BE2C (cell line): ENCODE results near the gene SPATA4. TPM values are rescaled to one million over a fixed set of nuclear protein-coding genes. Genes with fewer than 3 reads are reported as not detected.
A peak's percentile ranks its signal among the peaks of the same experiment; 100 is the strongest.

Experiments
- DNase-seq: peaks from one replicate; pipeline ENCODE4 v3.0.0-alpha.2; 2020
- H3K27me3 ChIP-seq: fragments of 250-450 bp; sonication (Bioruptor Pico); 2 replicates; pipeline ENCODE4 v1.5.1; 2020; ENCODE audit warnings: mild to moderate bottlenecking
- H3K36me3 ChIP-seq: fragments of 250-450 bp; sonication (Bioruptor Pico); 2 replicates; pipeline ENCODE4 v1.5.1; 2020; ENCODE audit warnings: mild to moderate bottlenecking
- H3K4me1 ChIP-seq: fragments of 250-450 bp; sonication (Bioruptor Pico); 2 replicates; pipeline ENCODE4 v1.5.1; 2020
- H3K4me3 ChIP-seq: 2 replicates; pipeline ENCODE4 v1.5.1; 2011; ENCODE audit warnings: low read depth, low read length
- H3K9me3 ChIP-seq: fragments of 250-450 bp; sonication (Bioruptor Pico); 2 replicates; pipeline ENCODE4 v1.5.1; 2020
- polyA plus RNA-seq: library from polyadenylated mRNA; unstranded; fragments of >200 nt; gene quantifications from one replicate; pipeline ENCODE4 v1.2.1, GENCODE V29; 2012; ENCODE audit warnings: low read depth, missing spikeins; ENCODE audit not compliant: insufficient read length, insufficient read depth
- TF ChIP-seq, protein P1 (sequence below): IDR thresholded peaks from 2 replicates; pipeline ENCODE4 v1.5.1; 2012; ENCODE audit warnings: mild to moderate bottlenecking, low read depth, low read length

The SPATA4 gene
- polyA plus RNA-seq, result not detected

DNA sequence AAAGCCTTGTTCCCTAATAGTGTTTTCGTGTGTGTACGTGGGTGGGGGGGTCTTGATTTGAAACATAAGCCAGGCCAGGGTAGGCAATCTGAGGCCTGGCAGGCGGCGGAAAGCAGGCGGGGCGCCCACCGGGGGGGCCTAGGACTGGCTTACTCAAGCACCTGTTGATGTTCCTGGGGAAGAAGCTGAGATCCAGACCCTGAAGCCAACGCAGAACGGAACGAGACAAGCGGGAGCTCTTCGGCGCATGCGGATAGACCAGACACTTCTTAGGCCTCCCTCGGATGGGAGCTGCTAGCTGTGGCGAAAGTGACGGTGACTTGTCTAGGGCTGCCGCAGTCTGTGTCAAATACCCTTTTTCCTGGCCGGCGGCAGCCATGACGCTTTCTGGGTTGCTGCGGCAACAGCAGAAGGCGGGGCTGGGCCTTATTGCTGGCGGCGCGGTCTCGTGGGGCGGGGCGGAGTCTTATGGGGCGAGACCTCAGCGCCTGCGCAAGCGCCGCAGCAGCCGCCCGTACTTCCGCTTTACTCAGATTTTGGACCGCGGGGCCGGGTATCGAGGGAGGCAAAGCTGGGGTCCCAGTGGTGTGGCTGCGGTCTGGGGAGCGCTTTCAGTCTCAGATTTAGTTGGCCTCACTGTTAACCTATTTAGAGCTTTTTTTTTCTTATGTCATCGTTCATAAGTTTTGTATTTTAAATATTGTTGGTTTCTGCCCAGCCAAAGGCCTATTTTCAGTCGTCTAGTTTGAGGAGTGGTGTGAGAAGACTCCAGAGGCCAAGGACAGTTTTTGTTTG lies at the start of gene SPATA4:
TSS of gene SPATA4 (minus strand) at position 402 of the 795 bp plus-strand sequence. CDS start at position 379, 23 bp downstream.
- H3K4me3 ChIP-seq, result peak within 1 kb of the TSS; percentile 76
- TF ChIP-seq, protein P1, sequence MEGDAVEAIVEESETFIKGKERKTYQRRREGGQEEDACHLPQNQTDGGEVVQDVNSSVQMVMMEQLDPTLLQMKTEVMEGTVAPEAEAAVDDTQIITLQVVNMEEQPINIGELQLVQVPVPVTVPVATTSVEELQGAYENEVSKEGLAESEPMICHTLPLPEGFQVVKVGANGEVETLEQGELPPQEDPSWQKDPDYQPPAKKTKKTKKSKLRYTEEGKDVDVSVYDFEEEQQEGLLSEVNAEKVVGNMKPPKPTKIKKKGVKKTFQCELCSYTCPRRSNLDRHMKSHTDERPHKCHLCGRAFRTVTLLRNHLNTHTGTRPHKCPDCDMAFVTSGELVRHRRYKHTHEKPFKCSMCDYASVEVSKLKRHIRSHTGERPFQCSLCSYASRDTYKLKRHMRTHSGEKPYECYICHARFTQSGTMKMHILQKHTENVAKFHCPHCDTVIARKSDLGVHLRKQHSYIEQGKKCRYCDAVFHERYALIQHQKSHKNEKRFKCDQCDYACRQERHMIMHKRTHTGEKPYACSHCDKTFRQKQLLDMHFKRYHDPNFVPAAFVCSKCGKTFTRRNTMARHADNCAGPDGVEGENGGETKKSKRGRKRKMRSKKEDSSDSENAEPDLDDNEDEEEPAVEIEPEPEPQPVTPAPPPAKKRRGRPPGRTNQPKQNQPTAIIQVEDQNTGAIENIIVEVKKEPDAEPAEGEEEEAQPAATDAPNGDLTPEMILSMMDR, result no peak
- H3K4me1 ChIP-seq, result peaks cover 8% of the 10 kb centered on the region
- no peaks in the 10 kb centered on the region for H3K9me3 ChIP-seq
- H3K36me3 ChIP-seq, result no peaks in the 10 kb centered on the region
- H3K27me3 ChIP-seq, result no peaks in the 10 kb centered on the region
- DNase-seq, result peak; percentile 96

DNA sequence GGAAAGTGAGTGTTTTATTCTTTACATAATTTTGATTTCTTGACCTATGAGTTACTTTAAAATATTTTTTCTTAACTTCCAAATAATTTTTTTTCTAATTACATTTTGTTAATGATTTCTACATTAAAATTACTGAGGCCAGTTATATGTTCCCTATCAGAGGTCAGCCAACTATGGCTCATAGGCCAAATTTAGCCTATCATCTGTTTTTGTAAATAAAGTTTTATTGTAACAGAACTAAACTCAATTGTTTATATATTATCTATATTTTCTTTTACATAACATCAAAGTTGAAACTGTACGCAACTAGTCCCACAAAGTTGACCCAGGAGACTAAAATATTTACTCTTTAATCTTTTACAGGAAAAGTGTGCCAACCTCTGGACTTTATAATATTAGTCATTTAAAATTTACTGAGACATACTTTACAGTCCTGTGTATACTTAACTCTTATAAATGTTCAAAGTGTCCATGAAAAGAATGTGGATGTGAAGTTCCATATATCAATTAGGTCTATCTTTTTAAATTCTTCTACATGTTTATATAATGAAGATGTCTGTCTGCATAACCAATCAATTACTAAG lies 47.5 kb upstream of the SPATA4 start:
- Histone ChIP-seq H3K4me3 (no peak overlapping the region), H3K27me3 (no peaks in the 10 kb centered on the region), H3K36me3 (no peaks in the 10 kb centered on the region), H3K9me3 (no peaks in the 10 kb centered on the region), H3K4me1 (no peaks in the 10 kb centered on the region)
- no peak for DNase-seq
- TF ChIP-seq, protein P1, result no peak

DNA sequence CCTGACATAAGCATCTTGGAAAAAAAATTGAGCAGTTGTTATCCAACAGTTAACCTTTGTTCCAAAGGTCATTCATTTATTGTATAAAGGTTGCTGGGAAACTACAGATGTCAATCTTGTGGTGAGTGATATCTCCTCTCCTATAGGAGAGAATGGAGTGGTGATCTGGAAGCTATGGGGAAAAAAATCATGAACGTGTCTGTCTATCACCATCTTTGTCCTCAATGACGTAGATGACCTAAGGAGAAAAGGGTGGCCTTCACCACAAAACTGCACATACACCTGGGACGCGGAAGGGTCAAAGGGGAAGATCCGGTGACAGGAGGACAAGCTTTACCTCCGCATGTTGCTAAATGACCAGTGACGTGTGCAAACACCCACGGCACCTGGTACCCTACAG lies 46.3 kb upstream of the SPATA4 start:
- Histone ChIP-seq H3K27me3 (no peaks in the 10 kb centered on the region), H3K9me3 (no peaks in the 10 kb centered on the region), H3K4me3 (no peak overlapping the region), H3K36me3 (no peaks in the 10 kb centered on the region), H3K4me1 (no peaks in the 10 kb centered on the region)
- TF ChIP-seq, protein P1, result no peak
- DNase-seq, result no peak

DNA sequence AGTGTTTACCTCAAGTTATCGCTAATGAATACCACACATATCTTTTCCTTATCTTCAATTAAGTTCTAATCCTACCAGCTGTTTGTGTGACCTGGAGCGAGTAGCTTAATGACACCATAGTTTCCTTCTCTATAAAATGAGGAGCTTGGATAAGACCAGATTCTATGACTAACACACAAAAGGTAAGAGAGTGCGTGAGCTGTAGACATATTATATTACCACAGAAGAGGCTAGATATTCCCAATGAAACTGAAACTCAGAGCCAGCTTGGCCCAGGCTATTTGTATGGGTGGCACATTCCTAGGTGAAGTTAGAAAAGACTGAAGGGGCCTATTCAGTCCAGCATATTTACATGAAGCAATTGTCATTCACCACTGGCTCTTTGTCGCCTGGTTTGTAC lies 43.4 kb upstream of the SPATA4 start:
- Histone ChIP-seq H3K4me3 (no peak overlapping the region), H3K9me3 (no peaks in the 10 kb centered on the region), H3K4me1 (no peaks in the 10 kb centered on the region), H3K27me3 (no peaks in the 10 kb centered on the region), H3K36me3 (no peaks in the 10 kb centered on the region)
- TF ChIP-seq, protein P1, result no peak
- DNase-seq, result no peak

DNA sequence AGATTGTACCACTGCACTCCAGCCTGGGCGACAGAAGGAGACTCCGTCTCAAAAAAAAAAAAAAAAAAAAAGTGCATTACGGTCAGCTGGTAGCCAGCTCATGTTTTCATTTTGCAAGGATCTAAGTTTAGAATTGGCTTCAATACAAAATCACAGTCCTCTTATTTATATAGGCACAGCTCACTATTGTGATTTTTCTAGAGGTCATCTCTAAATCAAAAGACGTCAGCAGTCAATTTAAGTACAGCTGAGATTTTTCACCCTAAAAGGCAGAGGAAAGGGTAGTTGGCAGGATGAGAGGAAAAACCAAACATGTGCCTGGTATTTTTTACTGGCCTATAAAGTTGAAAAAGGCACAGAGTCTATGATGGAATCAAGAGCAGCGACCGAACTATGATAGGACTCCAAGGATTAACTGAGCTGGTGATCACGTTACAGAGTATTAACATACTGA lies 42.8 kb upstream of the SPATA4 start:
- TF ChIP-seq, protein P1, result no peak
- Histone ChIP-seq H3K9me3 (no peaks in the 10 kb centered on the region), H3K4me3 (no peak overlapping the region), H3K27me3 (no peaks in the 10 kb centered on the region), H3K4me1 (no peaks in the 10 kb centered on the region), H3K36me3 (no peaks in the 10 kb centered on the region)
- DNase-seq, result no peak

DNA sequence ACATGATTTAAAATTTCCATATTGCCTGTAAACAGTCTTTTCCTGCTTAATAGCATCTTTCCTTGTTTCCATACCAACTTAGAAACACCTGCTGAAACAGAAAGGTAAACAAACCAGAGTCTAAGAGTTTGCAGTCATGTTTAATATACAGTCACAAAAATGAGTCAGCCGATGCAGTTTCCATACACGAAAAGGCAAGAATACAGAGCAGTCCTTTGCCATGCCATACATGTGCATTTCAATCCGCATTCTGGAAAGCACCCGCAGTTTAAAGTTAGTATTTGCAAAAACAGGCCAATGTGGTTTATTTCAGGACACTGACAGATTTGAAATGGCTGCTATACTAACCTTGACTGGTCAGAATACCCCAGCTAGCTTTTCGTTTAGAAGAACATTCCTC lies 41.6 kb upstream of the SPATA4 start:
- Histone ChIP-seq H3K4me3 (no peak overlapping the region), H3K27me3 (no peaks in the 10 kb centered on the region), H3K4me1 (no peaks in the 10 kb centered on the region), H3K36me3 (no peaks in the 10 kb centered on the region), H3K9me3 (no peaks in the 10 kb centered on the region)
- TF ChIP-seq, protein P1, result no peak
- DNase-seq, result no peak
